ENCODE results near the gene MED25. TPM values are rescaled to one million over a fixed set of nuclear protein-coding genes. Genes with fewer than 3 reads are reported as not detected.

MED25 gene
- total and polyA plus RNA-seq, 2 experiments from 2014 or later, result 29.6 to 83.9 TPM

DNA sequence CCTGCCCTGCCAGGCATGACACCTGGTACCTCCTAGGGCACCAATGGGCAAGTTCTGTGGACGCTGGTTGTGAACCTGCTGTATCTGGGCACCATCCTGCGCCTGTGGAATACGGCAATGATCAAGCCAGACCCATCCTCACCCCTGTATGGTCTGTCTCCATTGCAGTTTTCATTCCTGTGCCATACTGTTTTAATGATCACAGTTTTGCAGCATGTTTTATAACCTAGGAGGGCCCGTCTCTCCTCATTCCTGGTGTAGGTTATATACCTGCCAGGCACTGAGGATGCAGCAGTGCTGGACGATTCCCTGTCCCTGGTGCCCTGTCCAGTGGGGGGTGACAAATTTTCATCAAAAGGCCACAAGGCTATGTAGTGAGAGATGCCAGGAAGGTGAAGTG, 65.0 kb downstream of the MED25 start:
- no peak overlapping the region for H3K4me3 ChIP-seq
- WGBS (ENCODE audit: low lambda C conversion rate, missing lambda C conversion rate), result 97% methylated on average over 5 of the region's 5 CpGs
- DNase-seq (ENCODE audit: low spot score), result no peak
- no peak overlapping the region for H3K4me2 ChIP-seq
- H3K9me3 ChIP-seq (ENCODE audit: low read depth), result no peaks in the 10 kb centered on the region
- peaks cover 8% of the 10 kb centered on the region for H3K36me3 ChIP-seq (replicated peaks; ENCODE audit: insufficient read depth, low read depth)
- H3K79me2 ChIP-seq, result peaks cover 17% of the 10 kb centered on the region
- H2AFZ ChIP-seq, result no peak overlapping the region
- TF ChIP-seq EZH2phosphoT487 (IDR thresholded peaks at IDR 0.05; ENCODE audit: low read depth, severe bottlenecking, unreplicated experiment), result no peak
- TF ChIP-seq, protein P1, sequence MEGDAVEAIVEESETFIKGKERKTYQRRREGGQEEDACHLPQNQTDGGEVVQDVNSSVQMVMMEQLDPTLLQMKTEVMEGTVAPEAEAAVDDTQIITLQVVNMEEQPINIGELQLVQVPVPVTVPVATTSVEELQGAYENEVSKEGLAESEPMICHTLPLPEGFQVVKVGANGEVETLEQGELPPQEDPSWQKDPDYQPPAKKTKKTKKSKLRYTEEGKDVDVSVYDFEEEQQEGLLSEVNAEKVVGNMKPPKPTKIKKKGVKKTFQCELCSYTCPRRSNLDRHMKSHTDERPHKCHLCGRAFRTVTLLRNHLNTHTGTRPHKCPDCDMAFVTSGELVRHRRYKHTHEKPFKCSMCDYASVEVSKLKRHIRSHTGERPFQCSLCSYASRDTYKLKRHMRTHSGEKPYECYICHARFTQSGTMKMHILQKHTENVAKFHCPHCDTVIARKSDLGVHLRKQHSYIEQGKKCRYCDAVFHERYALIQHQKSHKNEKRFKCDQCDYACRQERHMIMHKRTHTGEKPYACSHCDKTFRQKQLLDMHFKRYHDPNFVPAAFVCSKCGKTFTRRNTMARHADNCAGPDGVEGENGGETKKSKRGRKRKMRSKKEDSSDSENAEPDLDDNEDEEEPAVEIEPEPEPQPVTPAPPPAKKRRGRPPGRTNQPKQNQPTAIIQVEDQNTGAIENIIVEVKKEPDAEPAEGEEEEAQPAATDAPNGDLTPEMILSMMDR (IDR thresholded peaks at IDR 0.05; ENCODE audit: poor library complexity), result no peak
- TF ChIP-seq EZH2 (IDR thresholded peaks at IDR 0.05; ENCODE audit: borderline replicate concordance), result no peak
- H3K27ac ChIP-seq, result no peak overlapping the region
- peaks cover 10% of the 10 kb centered on the region for H3K4me1 ChIP-seq (ENCODE audit: insufficient read depth)
- no peaks in the 10 kb centered on the region for H4K20me1 ChIP-seq (ENCODE audit: insufficient read depth, poor library complexity, severe bottlenecking)
- no peaks in the 10 kb centered on the region for H3K27me3 ChIP-seq
- H3K9me2 ChIP-seq (replicated peaks; ENCODE audit: insufficient read depth), result no peaks in the 10 kb centered on the region

DNA sequence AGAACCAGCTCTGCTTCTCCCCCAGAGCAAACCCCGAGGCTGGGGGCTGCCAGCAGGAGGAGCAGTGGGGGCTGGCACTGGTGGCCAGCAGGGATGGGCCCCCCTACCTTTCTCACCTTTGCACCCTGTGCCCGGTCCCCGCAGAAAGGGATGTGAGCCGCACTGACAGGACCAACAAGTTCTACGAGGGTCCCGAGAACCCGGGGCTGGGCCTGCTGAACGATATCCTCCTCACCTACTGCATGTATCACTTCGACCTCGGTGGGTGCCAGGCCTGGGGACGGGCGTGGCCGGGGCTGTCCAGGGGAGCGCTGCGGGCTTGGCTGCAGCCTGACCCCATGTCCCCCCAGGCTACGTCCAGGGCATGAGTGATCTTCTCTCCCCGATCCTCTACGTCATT, 66.0 kb downstream of the MED25 start:
- no peaks in the 10 kb centered on the region for H4K20me1 ChIP-seq (ENCODE audit: insufficient read depth, poor library complexity, severe bottlenecking)
- peaks cover 8% of the 10 kb centered on the region for H3K36me3 ChIP-seq (replicated peaks; ENCODE audit: insufficient read depth, low read depth)
- H3K27ac ChIP-seq, result no peak overlapping the region
- H3K9me3 ChIP-seq (ENCODE audit: low read depth), result no peaks in the 10 kb centered on the region
- no peak overlapping the region for H3K4me2 ChIP-seq
- peaks cover 8% of the 10 kb centered on the region for H3K79me2 ChIP-seq
- no peak for TF ChIP-seq EZH2 (IDR thresholded peaks at IDR 0.05; ENCODE audit: borderline replicate concordance)
- TF ChIP-seq EZH2phosphoT487 (IDR thresholded peaks at IDR 0.05; ENCODE audit: low read depth, severe bottlenecking, unreplicated experiment), result no peak
- TF ChIP-seq, protein P1 (IDR thresholded peaks at IDR 0.05; ENCODE audit: poor library complexity), result no peak
- no peak for DNase-seq (ENCODE audit: low spot score)
- H3K9me2 ChIP-seq (replicated peaks; ENCODE audit: insufficient read depth), result no peaks in the 10 kb centered on the region
- 92% methylated on average over 12 of the region's 18 CpGs for WGBS (ENCODE audit: low lambda C conversion rate, missing lambda C conversion rate)
- H2AFZ ChIP-seq, result no peak overlapping the region
- peaks cover 2% of the 10 kb centered on the region for H3K4me1 ChIP-seq (ENCODE audit: insufficient read depth)
- H3K4me3 ChIP-seq, result no peak overlapping the region
- H3K27me3 ChIP-seq, result no peaks in the 10 kb centered on the region

DNA sequence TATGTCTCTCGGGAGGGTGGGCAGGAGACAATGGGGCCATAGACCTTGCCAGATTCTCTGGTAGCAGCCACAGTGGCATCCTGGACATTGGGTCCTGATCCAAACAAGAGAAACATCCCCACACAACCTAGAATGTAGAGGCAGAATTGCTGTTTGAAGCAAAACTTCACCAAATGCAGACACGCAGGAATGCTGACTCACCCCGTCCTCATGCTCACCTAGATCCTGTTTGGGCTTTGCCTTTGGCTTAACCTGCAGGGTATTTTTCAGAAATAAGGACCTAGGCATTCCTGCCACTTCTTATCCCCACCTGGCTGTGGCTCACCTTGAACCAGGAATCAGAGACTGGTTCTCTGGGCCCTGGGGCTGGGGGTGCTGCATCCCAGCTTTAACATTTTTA, 66.7 kb downstream of the MED25 start:
- Histone ChIP-seq H3K4me3 (no peak overlapping the region), H3K9me2 (replicated peaks; ENCODE audit: insufficient read depth) (no peaks in the 10 kb centered on the region), H3K9me3 (ENCODE audit: low read depth) (no peaks in the 10 kb centered on the region), H4K20me1 (ENCODE audit: insufficient read depth, poor library complexity, severe bottlenecking) (no peaks in the 10 kb centered on the region), H3K4me1 (ENCODE audit: insufficient read depth) (peaks cover under 1% of the 10 kb centered on the region), H3K79me2 (peaks cover 3% of the 10 kb centered on the region), H2AFZ (no peak overlapping the region), H3K36me3 (replicated peaks; ENCODE audit: insufficient read depth, low read depth) (peaks cover 8% of the 10 kb centered on the region), H3K27me3 (no peaks in the 10 kb centered on the region), H3K27ac (no peak overlapping the region), H3K4me2 (no peak overlapping the region)
- TF ChIP-seq, protein P1 (IDR thresholded peaks at IDR 0.05; ENCODE audit: poor library complexity), result no peak
- TF ChIP-seq EZH2phosphoT487 (IDR thresholded peaks at IDR 0.05; ENCODE audit: low read depth, severe bottlenecking, unreplicated experiment) (no peak), EZH2 (IDR thresholded peaks at IDR 0.05; ENCODE audit: borderline replicate concordance) (no peak)
- 98% methylated on average over 3 of the region's 3 CpGs for WGBS (ENCODE audit: low lambda C conversion rate, missing lambda C conversion rate)
- DNase-seq (ENCODE audit: low spot score), result no peak

Small RNA genes within 50 kb of the gene (microRNA-seq; reads per million reads assigned to microRNA genes)
- 16.5 reads per million, percentile 35 among the genes with 10 or more reads in this experiment for gene MIR4749
- gene MIR6799, result 1.3 reads per million
- gene MIR6800, result not detected

Small RNA genes within 50 kb of the gene (small RNA-seq; reads per million reads assigned to genes)
- not detected for gene MIR4749
- gene MIR6799, result not detected

Other genes with a start within 250 kb of the MED25 start
- gene NOSIP, start 237.7 kb upstream of the MED25 start, total RNA-seq, result 43.4 and 52.8 TPM in 2 replicates
- 92.4 and 93.9 TPM in 2 replicates for gene NOSIP, start 237.7 kb upstream of the MED25 start, polyA plus RNA-seq
- 6.0 and 10.2 TPM in 2 replicates for gene PRRG2, start 237.0 kb upstream of the MED25 start, total RNA-seq
- 4.0 and 4.3 TPM in 2 replicates for gene PRRG2, start 237.0 kb upstream of the MED25 start, polyA plus RNA-seq
- 2.1 and 3.7 TPM in 2 replicates for gene PRR12, start 227.1 kb upstream of the MED25 start, total RNA-seq
- 2.7 and 3.0 TPM in 2 replicates for gene PRR12, start 227.1 kb upstream of the MED25 start, polyA plus RNA-seq
- gene RRAS, start 178.1 kb upstream of the MED25 start, total RNA-seq, result 19.2 and 32.6 TPM in 2 replicates
- gene RRAS, start 178.1 kb upstream of the MED25 start, polyA plus RNA-seq, result 107 and 125 TPM in 2 replicates
- gene SCAF1, start 176.1 kb upstream of the MED25 start, total RNA-seq, result 9.8 and 18.6 TPM in 2 replicates
- gene SCAF1, start 176.1 kb upstream of the MED25 start, polyA plus RNA-seq, result 12.4 and 12.6 TPM in 2 replicates
- 39.2 and 55.6 TPM in 2 replicates for gene IRF3, start 152.4 kb upstream of the MED25 start, total RNA-seq
- 38.8 and 41.8 TPM in 2 replicates for gene IRF3, start 152.4 kb upstream of the MED25 start, polyA plus RNA-seq
- gene BCL2L12, start 152.4 kb upstream of the MED25 start, total RNA-seq, result 4.9 and 13.8 TPM in 2 replicates
- 28.3 and 32.5 TPM in 2 replicates for gene BCL2L12, start 152.4 kb upstream of the MED25 start, polyA plus RNA-seq
- gene PRMT1, start 141.0 kb upstream of the MED25 start, total RNA-seq, result 189 and 195 TPM in 2 replicates
- gene PRMT1, start 141.0 kb upstream of the MED25 start, polyA plus RNA-seq, result 175 and 180 TPM in 2 replicates
- 0.12 and 0.50 TPM in 2 replicates for gene ADM5, start 128.7 kb upstream of the MED25 start, total RNA-seq
- not detected in 2 replicates for gene ADM5, start 128.7 kb upstream of the MED25 start, polyA plus RNA-seq
- gene CPT1C, start 127.2 kb upstream of the MED25 start, total RNA-seq, result 6.2 and 6.7 TPM in 2 replicates
- 6.8 and 10.0 TPM in 2 replicates for gene CPT1C, start 127.2 kb upstream of the MED25 start, polyA plus RNA-seq
- not detected in 2 replicates for gene TSKS, start 55.0 kb upstream of the MED25 start, total RNA-seq
- gene TSKS, start 55.0 kb upstream of the MED25 start, polyA plus RNA-seq, result not detected in 2 replicates
- 59.3 and 64.8 TPM in 2 replicates for gene AP2A1, start 51.3 kb upstream of the MED25 start, total RNA-seq
- gene AP2A1, start 51.3 kb upstream of the MED25 start, polyA plus RNA-seq, result 60.4 and 62.1 TPM in 2 replicates
- gene FUZ, start 5.0 kb upstream of the MED25 start, total RNA-seq, result 19.5 and 20.5 TPM in 2 replicates
- 20.4 and 24.2 TPM in 2 replicates for gene FUZ, start 5.0 kb upstream of the MED25 start, polyA plus RNA-seq
- gene PTOV1, start 32.9 kb downstream of the MED25 start, total RNA-seq, result 76.4 and 114 TPM in 2 replicates
- 294 and 305 TPM in 2 replicates for gene PTOV1, start 32.9 kb downstream of the MED25 start, polyA plus RNA-seq
- gene PNKP, start 49.3 kb downstream of the MED25 start, total RNA-seq, result 16.1 and 27.0 TPM in 2 replicates
- gene PNKP, start 49.3 kb downstream of the MED25 start, polyA plus RNA-seq, result 68.6 and 84.4 TPM in 2 replicates
- 15.6 and 16.3 TPM in 2 replicates for gene AKT1S1, start 59.1 kb downstream of the MED25 start, total RNA-seq
- 73.0 and 74.5 TPM in 2 replicates for gene AKT1S1, start 59.1 kb downstream of the MED25 start, polyA plus RNA-seq
- gene TBC1D17, start 59.4 kb downstream of the MED25 start, total RNA-seq, result 10.7 and 13.4 TPM in 2 replicates
- 52.8 and 55.1 TPM in 2 replicates for gene TBC1D17, start 59.4 kb downstream of the MED25 start, polyA plus RNA-seq
- gene IL4I1, start 78.6 kb downstream of the MED25 start, total RNA-seq, result 0.12 and 0.60 TPM in 2 replicates
- gene IL4I1, start 78.6 kb downstream of the MED25 start, polyA plus RNA-seq, result 0.33 and 0.97 TPM in 2 replicates
- gene ATF5, start 110.9 kb downstream of the MED25 start, total RNA-seq, result 19.8 and 34.4 TPM in 2 replicates
- 16.1 and 23.8 TPM in 2 replicates for gene ATF5, start 110.9 kb downstream of the MED25 start, polyA plus RNA-seq
- gene NUP62, start 111.2 kb downstream of the MED25 start, total RNA-seq, result 21.3 and 33.8 TPM in 2 replicates
- gene NUP62, start 111.2 kb downstream of the MED25 start, polyA plus RNA-seq, result 33.5 and 34.0 TPM in 2 replicates
- 15.8 and 21.2 TPM in 2 replicates for gene SIGLEC11, start 142.9 kb downstream of the MED25 start, total RNA-seq
- 3.9 and 6.0 TPM in 2 replicates for gene SIGLEC11, start 142.9 kb downstream of the MED25 start, polyA plus RNA-seq
- 36.7 and 39.7 TPM in 2 replicates for gene VRK3, start 207.1 kb downstream of the MED25 start, total RNA-seq
- 41.8 and 42.3 TPM in 2 replicates for gene VRK3, start 207.1 kb downstream of the MED25 start, polyA plus RNA-seq
- 5.3 and 8.0 TPM in 2 replicates for gene ZNF473, start 207.7 kb downstream of the MED25 start, total RNA-seq
- gene ZNF473, start 207.7 kb downstream of the MED25 start, polyA plus RNA-seq, result 2.5 and 4.4 TPM in 2 replicates

Data from hepatocyte (in vitro differentiated cells).